Stomach (tissue), 9 donors: ENCODE measurements around the gene DCC. TPM values are rescaled to one million over a fixed set of nuclear protein-coding genes. Genes with fewer than 3 reads are reported as not detected.
A peak's percentile ranks its signal among the peaks of the same experiment; 100 is the strongest.

Source experiments
- DNase-seq, 2 donors: peaks; one replicate each; pipeline versions ENCODE4 v3.0.0 to v3.0.0-alpha.2; 2013 to 2019
- H3K27ac ChIP-seq, 5 donors: fragments of 200-600 bp in 4 of 5; sonication (generic) in 4 of 5; one replicate each; pipeline ENCODE4 v1.5.1; 2013 to 2019; ENCODE audit warnings: mild to moderate bottlenecking in 1 of 5, moderate library complexity in 1 of 5
- H3K27me3 ChIP-seq, 3 donors: fragments of 200-600 bp; sonication (generic); one replicate each; pipeline ENCODE4 v1.5.1; 2017 to 2019; ENCODE audit warnings: mixed run types in 1 of 3
- H3K36me3 ChIP-seq, 4 donors: fragments of 200-600 bp; sonication (generic); 1 replicate in 3 of 4; 2 replicates in 1 of 4; pipeline ENCODE4 v1.5.1; 2016 to 2019
- H3K4me1 ChIP-seq, 4 donors: fragments of 200-600 bp; sonication (generic); one replicate each; pipeline ENCODE4 v1.5.1; 2016 to 2019
- H3K4me3 ChIP-seq, 4 donors: fragments of 200-600 bp; sonication (generic) in 3 of 4; one replicate each; pipeline ENCODE4 v1.5.1; 2016 to 2019; ENCODE audit warnings: mild to moderate bottlenecking in 1 of 4
- H3K9me3 ChIP-seq, 4 donors: fragments of 200-600 bp; sonication (generic); one replicate each; pipeline ENCODE4 v1.5.1; 2016 to 2019
- CTCF ChIP-seq, 7 experiments: fragments of 450-650 bp in 4 of 7; fragments of 200-600 bp in 3 of 7; sonication (generic) in 3 of 7; IDR thresholded peaks; one replicate each; pipeline ENCODE4 v1.5.1; 2016 to 2019; ENCODE audit warnings: antibody characterized with exemption in 7 of 7, control low read depth in 2 of 7, mild to moderate bottlenecking in 1 of 7
- EP300 ChIP-seq: sonication (generic); formaldehyde crosslinking; IDR thresholded peaks from one replicate; pipeline ENCODE4 v1.6.1; 2017; ENCODE audit warnings: antibody characterized with exemption
- POLR2A ChIP-seq, 4 donors: fragments of 450-650 bp; IDR thresholded peaks; one replicate each; pipeline ENCODE4 v1.6.1; 2016; ENCODE audit warnings: antibody characterized with exemption in 4 of 4, control low read depth in 2 of 4, mild to moderate bottlenecking in 1 of 4, moderate library complexity in 1 of 4
- POLR2AphosphoS5 ChIP-seq, 3 donors: sonication (generic); formaldehyde crosslinking; IDR thresholded peaks; one replicate each; pipeline ENCODE4 v1.6.1; 2016; ENCODE audit warnings: antibody characterized with exemption in 3 of 3
- WGBS, 5 donors: extraction: QIAGEN DNeasy Blood & Tissue Kit in 3 of 5; methylation state at CpG; one replicate each; pipeline versions ENCODE4 v1.1.5 to v1.1.7; 2013 to 2018; 5-methylcytosine and 5-hydroxymethylcytosine counted together
- intact Hi-C: fragments of 100-400 bp; cut with DNase I; formaldehyde crosslinking; loops from one replicate; pipeline ENCODE4 v1.15.1; 2023; ENCODE audit warnings: low total_unique reads
- polyA plus RNA-seq, 3 donors: library from polyadenylated mRNA; stranded (reverse); fragments of 200-250 nt; gene quantifications; one replicate each; pipeline ENCODE4 v1.2.3, GENCODE V29; 2013
- total RNA-seq, 5 donors: library from RNA; depleted of rRNA; stranded (reverse); fragments of >200 nt; gene quantifications; one replicate each; pipeline versions ENCODE4 v1.1.0 to v1.2.3, GENCODE V29; 2014 to 2016
- donor health status: healthy with polysubstance abuse.
- donor health status: Bipolar disorder and iron deficiency.
- donor health status: healthy.

Gene DCC
- total and polyA plus RNA-seq, 8 donors = 0.58 to 1.7 TPM; not detected in 6

GRCh38 chr18:52342456-52342855 is 2.5 kb downstream of the DCC start:
- TF ChIP-seq CTCF (IDR thresholded peaks at IDR 0.05) (no peak), POLR2A (IDR thresholded peaks at IDR 0.05) (no peak), EP300 (no peak), POLR2AphosphoS5 (IDR thresholded peaks at IDR 0.05) (no peak)
- Histone ChIP-seq H3K9me3 (no peaks in the 10 kb centered on the region), H3K4me3 (no peak overlapping the region), H3K36me3 (no peaks in the 10 kb centered on the region), H3K27ac (no peak overlapping the region), H3K27me3 (peaks cover 14 to 63% (median 41%) of the 10 kb centered on the region in 3 donors), H3K4me1 (peaks cover 0 to 29% (median 16%) of the 10 kb centered on the region in 4 donors)
- no peak for DNase-seq
- intact Hi-C loops = no loop called here
- 26 to 55% (median 36%) methylated on average over 6 of the region's 6 CpGs for WGBS, 5 donors

- intact Hi-C loops = no loop called here
- Histone ChIP-seq H3K36me3 (no peaks in the 10 kb centered on the region), H3K27ac (no peak overlapping the region), H3K27me3 (peaks cover 14 to 56% (median 41%) of the 10 kb centered on the region in 3 donors), H3K4me1 (peaks cover 0 to 29% (median 16%) of the 10 kb centered on the region in 4 donors), H3K9me3 (no peaks in the 10 kb centered on the region), H3K4me3 (no peak overlapping the region)
- WGBS, 5 donors = 17 to 33% (median 23%) methylated on average over 2 of the region's 2 CpGs
- no peak for TF ChIP-seq CTCF (IDR thresholded peaks at IDR 0.05)
- no peak for TF ChIP-seq POLR2A (IDR thresholded peaks at IDR 0.05)
- no peak for TF ChIP-seq EP300
- no peak for TF ChIP-seq POLR2AphosphoS5 (IDR thresholded peaks at IDR 0.05)
- peak in 1 of 2 donors; percentile 28 for DNase-seq
Observed at GRCh38 chr18:52343138-52343537, 3.1 kb downstream of the DCC start.

- Histone ChIP-seq H3K27me3 (peaks cover 11 to 49% (median 35%) of the 10 kb centered on the region in 3 donors), H3K36me3 (no peaks in the 10 kb centered on the region), H3K4me1 (peaks cover 0 to 29% (median 16%) of the 10 kb centered on the region in 4 donors), H3K9me3 (no peaks in the 10 kb centered on the region), H3K27ac (no peak overlapping the region), H3K4me3 (no peak overlapping the region)
- intact Hi-C loops = no loop called here
- no peak for TF ChIP-seq POLR2A (IDR thresholded peaks at IDR 0.05)
- no peak for TF ChIP-seq POLR2AphosphoS5 (IDR thresholded peaks at IDR 0.05)
- TF ChIP-seq CTCF (IDR thresholded peaks at IDR 0.05) = no peak
- no peak for DNase-seq
- WGBS, 5 donors = 46 to 62% (median 57%) methylated on average over 5 to 6 of the region's 6 CpGs
Observed at GRCh38 chr18:52343731-52344340, 3.8 kb downstream of the DCC start.

GRCh38 chr18:52344881-52345280 is 4.9 kb downstream of the DCC start:
- Histone ChIP-seq H3K27ac (no peak overlapping the region), H3K27me3 (peaks cover 11 to 39% (median 26%) of the 10 kb centered on the region in 3 donors), H3K36me3 (no peaks in the 10 kb centered on the region), H3K9me3 (no peaks in the 10 kb centered on the region), H3K4me3 (no peak overlapping the region), H3K4me1 (peaks cover 0 to 25% (median 14%) of the 10 kb centered on the region in 4 donors)
- DNase-seq = no peak
- intact Hi-C loops = no loop called here
- TF ChIP-seq POLR2A (IDR thresholded peaks at IDR 0.05) (no peak), EP300 (no peak), CTCF (IDR thresholded peaks at IDR 0.05) (no peak), POLR2AphosphoS5 (IDR thresholded peaks at IDR 0.05) (no peak)
